LNCAP (cell line): ENCODE measurements around the gene SKI.

ENCODE experiments used
- TF ChIP-seq, protein P1 (sequence below): fragments of 450-650 bp; IDR thresholded peaks from 2 replicates; pipeline ENCODE4 v1.5.1; 2017; ENCODE audit warnings: mild to moderate bottlenecking

Gene SKI

DNA sequence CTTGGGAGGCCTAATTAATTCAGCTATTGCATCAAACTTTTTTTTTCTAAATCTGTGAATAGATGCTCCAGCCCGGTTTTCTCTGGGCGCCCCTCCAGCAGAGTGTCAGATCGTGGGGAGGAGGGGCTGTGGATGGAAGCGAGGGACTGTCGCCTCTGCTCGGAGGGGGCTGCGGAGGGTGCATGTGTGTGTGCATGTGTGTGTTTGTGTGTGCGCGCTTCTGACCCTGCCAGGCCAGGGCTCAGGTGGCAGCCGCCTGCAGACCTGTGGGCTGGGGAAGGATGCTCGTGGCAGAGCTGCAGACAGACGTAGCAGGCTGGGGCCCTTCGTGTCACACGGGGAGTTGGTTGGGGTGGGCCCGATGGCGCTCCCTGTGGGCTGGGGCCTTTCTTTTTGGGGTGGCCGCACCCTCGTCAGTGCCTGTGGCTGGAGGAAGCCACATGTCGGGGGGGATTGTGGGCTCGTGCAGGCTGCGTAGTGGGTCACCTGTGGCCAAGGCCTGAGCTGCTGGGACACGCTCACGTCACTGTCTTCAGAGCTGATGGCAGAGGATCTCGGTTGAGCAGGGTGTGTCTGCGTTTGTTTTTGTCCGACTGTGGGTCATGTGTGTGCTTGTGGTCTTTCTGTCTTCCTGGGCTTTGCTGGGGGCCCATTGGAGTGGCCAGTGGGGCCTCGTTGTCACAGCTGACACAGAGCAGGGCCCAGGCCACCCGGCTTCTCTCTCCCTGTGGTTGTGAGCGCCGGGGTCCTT is 2.8 kb downstream of the SKI start:
- TF ChIP-seq, protein P1, sequence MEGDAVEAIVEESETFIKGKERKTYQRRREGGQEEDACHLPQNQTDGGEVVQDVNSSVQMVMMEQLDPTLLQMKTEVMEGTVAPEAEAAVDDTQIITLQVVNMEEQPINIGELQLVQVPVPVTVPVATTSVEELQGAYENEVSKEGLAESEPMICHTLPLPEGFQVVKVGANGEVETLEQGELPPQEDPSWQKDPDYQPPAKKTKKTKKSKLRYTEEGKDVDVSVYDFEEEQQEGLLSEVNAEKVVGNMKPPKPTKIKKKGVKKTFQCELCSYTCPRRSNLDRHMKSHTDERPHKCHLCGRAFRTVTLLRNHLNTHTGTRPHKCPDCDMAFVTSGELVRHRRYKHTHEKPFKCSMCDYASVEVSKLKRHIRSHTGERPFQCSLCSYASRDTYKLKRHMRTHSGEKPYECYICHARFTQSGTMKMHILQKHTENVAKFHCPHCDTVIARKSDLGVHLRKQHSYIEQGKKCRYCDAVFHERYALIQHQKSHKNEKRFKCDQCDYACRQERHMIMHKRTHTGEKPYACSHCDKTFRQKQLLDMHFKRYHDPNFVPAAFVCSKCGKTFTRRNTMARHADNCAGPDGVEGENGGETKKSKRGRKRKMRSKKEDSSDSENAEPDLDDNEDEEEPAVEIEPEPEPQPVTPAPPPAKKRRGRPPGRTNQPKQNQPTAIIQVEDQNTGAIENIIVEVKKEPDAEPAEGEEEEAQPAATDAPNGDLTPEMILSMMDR = no peak

DNA sequence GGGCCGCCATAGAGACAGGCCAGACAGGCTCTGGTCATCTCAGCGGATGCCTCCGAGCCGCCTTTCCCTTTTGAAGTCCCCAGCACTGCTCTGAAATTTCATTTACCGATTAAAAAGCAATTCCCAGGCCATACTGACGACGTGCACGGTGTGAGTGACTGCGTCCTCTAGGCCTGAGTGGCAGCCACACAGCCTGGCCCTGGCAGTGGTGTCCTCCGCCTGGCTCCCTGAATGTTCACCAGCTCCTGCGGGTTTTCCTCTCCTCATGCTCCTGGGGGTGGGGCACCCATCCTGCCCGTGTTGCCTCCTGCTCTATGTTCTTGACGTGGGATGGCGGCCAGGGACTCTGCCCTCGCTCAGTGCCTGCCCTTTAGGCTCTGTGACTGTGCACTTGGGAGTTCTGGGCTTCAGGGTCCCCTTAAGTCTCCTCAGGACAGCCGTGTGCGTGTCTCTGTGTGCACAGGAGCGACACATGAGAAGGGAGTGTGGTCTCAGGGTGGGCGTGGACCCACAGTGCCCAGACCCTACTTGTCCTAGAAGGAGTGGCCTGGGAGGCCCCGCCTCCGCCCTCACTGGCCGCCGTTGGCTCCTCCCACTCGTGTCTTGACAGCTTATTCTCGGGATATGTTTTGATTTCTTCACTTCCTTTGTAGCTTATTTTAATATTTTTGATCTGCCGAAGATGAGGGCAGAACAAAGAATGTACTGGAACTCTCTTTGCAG is 3.6 kb downstream of the SKI start:
- TF ChIP-seq, protein P1 = no peak

DNA sequence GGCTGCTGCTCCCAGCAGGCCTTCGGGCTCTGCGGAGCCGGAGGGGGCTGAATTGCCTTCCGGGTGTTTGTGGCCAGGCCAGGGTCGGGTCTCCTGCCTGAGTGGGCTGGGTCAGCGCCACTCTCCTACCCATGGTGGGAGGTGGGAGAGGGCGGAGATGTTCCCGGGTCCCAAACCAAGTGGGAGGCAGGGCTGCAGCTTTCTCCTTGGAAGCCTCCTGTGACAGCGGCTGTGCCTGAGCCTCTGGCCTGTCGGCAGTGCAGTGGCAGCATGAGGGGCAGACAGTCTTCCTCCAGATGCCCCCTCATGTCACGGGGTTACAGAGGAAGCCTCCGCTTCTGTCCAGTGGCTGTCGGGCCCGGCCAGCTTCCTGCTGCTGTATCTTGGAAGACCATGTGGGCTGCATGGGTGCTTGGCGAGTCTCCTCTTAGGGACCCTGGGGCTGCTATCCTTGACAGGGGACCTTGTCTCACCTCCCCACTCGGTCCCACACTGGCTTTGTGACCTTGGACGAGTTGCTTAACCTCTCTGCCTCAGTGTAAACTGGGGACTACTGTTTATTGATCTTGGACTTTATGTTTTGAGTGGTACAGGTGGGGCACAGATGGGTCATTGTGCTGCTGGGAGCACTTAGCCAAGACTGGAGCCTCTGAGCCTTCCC is 4.3 kb downstream of the SKI start:
- TF ChIP-seq, protein P1 = no peak

DNA sequence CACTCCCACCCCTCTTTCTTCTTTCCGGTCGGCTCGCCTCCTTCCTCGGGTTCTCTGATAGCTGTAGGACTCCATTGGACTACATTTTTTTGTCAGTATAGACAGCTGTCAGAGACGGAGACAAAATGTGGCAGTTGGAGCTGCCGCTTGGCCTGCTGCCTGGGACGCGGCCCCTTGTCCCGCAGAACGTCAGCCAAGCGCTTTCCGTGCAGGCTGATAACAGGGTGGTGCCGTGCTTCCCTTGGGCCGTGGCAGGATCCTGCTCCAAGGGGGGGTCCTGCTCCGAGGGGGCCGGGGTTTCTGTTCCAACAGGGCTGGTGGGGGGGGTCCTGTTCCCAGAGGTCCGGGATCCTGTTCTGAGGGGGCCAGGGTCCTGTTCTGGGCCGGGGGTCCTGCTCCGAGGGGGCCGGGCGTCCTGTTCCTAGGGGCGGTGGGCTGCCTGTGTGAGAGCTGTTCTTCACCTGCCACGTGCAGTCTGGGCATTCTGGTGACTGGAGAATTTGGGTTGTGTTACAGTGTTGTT is 4.9 kb downstream of the SKI start:
- TF ChIP-seq, protein P1 = no peak

DNA sequence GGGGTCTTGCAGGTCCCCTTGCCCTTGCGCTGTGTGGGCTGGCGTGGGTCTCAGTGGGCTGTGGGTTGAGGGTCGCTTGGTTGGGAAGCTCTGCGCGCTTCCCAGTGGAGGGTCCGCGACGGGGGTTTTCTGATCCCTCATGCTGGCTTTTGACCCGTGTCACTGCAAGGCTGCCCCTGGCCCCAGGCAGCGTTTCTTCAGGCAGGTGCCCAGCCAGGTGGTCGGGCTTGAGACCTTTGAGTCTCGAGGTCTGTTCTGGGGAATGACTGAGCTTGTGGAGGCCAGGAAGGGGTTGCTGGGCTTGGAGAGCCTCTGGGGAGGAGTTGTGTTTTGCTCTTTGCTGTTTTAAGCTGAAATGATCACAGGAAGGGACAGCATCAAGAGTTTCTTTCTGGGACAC is 5.3 kb downstream of the SKI start:
- TF ChIP-seq, protein P1 = no peak

DNA sequence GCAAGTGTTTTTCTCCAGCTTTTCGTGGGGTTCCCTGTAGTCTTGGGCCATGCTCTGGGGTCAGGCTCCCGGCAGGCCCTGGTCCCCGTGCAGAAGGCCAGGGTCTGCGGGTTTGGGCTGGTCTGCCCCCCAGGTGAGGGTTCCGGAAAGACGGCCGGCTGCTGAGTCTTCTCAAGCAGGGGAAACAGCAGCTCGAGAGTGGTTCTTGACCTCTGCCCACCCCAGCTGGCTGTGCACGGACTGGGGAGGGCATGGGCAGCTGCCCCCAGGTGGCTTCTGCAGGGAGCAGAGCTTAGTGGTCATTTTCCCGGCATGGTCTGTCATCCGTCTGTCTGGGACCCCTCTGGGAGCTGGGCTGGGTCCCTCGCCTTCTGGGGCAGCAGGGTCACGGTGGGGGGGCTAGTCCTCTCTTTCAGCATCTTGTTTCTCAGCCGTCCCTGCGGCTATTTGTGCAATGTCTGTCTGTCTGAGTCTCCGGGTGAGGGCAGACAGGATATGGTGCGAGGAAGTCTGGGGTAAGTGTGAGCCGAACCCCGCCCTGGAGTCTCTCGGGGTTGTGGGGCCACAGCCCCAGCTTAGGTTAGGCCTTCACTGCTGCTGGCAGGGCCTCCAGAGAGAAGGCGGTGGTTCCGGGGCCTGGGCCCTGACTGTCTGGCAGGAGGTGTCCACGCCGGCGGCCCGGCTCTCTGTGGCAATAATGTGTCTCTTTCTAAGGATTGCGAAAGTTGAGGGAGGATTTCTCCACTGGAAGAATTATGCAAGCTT is 6.1 kb downstream of the SKI start:
- TF ChIP-seq, protein P1 = no peak

DNA sequence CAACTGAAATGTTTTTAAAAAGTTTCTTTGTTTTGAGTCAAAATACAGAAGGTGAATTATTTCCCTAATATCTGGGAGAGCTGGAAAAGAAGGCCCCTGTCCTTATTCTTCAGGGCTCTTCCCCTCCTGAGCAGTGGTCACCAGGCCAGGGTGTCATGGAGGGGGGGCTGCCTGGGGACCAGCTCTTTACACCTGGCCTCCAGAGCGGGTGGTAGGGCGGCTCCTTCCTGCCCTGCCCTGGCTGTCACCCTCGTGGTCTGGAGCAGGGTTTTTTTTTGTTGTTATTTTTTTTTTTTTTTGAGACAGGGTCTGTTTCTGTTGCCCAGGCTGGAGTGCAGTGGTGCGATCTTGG is 6.6 kb downstream of the SKI start:
- TF ChIP-seq, protein P1 = no peak
